COR-L47 (cell line): Measurements from ENCODE around the gene CRYBG2.

ENCODE experiments used
- DNase-seq: peaks from one replicate; lab custom pipeline; 2025; lab: John Stamatoyannopoulos, UW

CRYBG2 gene

GRCh38 chr1:26291939-26292338 is 62.0 kb downstream of the CRYBG2 start:
- DNase-seq = no peak

GRCh38 chr1:26291433-26291832 is 62.5 kb downstream of the CRYBG2 start:
- no peak for DNase-seq

- no peak for DNase-seq
These were observed 63.1 kb downstream of the CRYBG2 start for GRCh38 chr1:26290882-26291261.

GRCh38 chr1:26290122-26290881 is 63.6 kb downstream of the CRYBG2 start:
- no peak for DNase-seq

GRCh38 chr1:26289158-26290059 is 64.5 kb downstream of the CRYBG2 start:
- no peak for DNase-seq

GRCh38 chr1:26288311-26288941 is 65.5 kb downstream of the CRYBG2 start:
- DNase-seq = no peak

- no peak for DNase-seq
These were observed 66.1 kb downstream of the CRYBG2 start for GRCh38 chr1:26287811-26288210.

- DNase-seq = no peak
These were observed 66.8 kb downstream of the CRYBG2 start for GRCh38 chr1:26287033-26287711.

- no peak for DNase-seq
These were observed 67.9 kb downstream of the CRYBG2 start for GRCh38 chr1:26286064-26286416.

GRCh38 chr1:26285366-26286063 is 68.4 kb downstream of the CRYBG2 start:
- peak; percentile 22 for DNase-seq

GRCh38 chr1:26284597-26285347 is 69.2 kb downstream of the CRYBG2 start:
- peak; percentile 26 for DNase-seq

- no peak for DNase-seq
These were observed 69.9 kb downstream of the CRYBG2 start for GRCh38 chr1:26283871-26284596.

- no peak for DNase-seq
These were observed 70.6 kb downstream of the CRYBG2 start for GRCh38 chr1:26283279-26283853.

GRCh38 chr1:26282401-26282918 is 71.5 kb downstream of the CRYBG2 start:
- DNase-seq = no peak

- DNase-seq = no peak
These were observed 72.0 kb downstream of the CRYBG2 start for GRCh38 chr1:26281971-26282370.

GRCh38 chr1:26281091-26281958 is 72.6 kb downstream of the CRYBG2 start:
- no peak for DNase-seq

- DNase-seq = no peak
These were observed 73.4 kb downstream of the CRYBG2 start for GRCh38 chr1:26280333-26281042.
